NT2/D1 (cell line): ENCODE results near the gene CHST5.
"Not testable (repeated sequence)": the region's sequence is repeated elsewhere in the genome, so short reads cannot be mapped to it uniquely, and the experiment has no call there.

Experiments
- DNase-seq: peaks from one replicate; pipeline ENCODE4 v3.0.0-alpha.2; 2011; ENCODE audit warnings: low read depth, low spot score
- H3K27me3 ChIP-seq: 2 replicates; pipeline ENCODE4 v1.6.0; 2011; ENCODE audit warnings: mild to moderate bottlenecking; ENCODE audit not compliant: insufficient read length, insufficient read depth
- H3K36me3 ChIP-seq: 2 replicates; pipeline ENCODE4 v1.6.1; 2011; ENCODE audit warnings: mild to moderate bottlenecking, low read length, mixed read lengths; ENCODE audit not compliant: insufficient read depth, insufficient read length
- H3K4me1 ChIP-seq: 2 replicates; pipeline ENCODE4 v1.5.1; 2011; ENCODE audit not compliant: insufficient read depth, insufficient read length
- H3K4me3 ChIP-seq: 2 replicates; pipeline ENCODE4 v1.5.1; 2011; ENCODE audit warnings: low read depth; ENCODE audit not compliant: insufficient read length
- H3K9ac ChIP-seq: 2 replicates; pipeline ENCODE4 v1.6.0; 2011; ENCODE audit warnings: low read depth; ENCODE audit not compliant: insufficient read length
- H3K9me3 ChIP-seq: 2 replicates; pipeline ENCODE4 v1.5.1; 2011; ENCODE audit warnings: mild to moderate bottlenecking, low read length; ENCODE audit not compliant: insufficient read depth
- SUZ12 ChIP-seq: IDR thresholded peaks from 2 replicates; pipeline ENCODE4 v1.6.1; 2011; ENCODE audit not compliant: insufficient read length, insufficient read depth; ENCODE audit errors: extremely low read depth
- YY1 ChIP-seq: IDR thresholded peaks from 2 replicates; pipeline ENCODE4 v1.6.1; 2011; ENCODE audit not compliant: insufficient read length, insufficient read depth
- ZNF274 ChIP-seq: IDR thresholded peaks from 2 replicates; pipeline ENCODE4 v1.6.1; 2011; ENCODE audit warnings: mild to moderate bottlenecking, low read depth, low read length

The CHST5 gene

DNA sequence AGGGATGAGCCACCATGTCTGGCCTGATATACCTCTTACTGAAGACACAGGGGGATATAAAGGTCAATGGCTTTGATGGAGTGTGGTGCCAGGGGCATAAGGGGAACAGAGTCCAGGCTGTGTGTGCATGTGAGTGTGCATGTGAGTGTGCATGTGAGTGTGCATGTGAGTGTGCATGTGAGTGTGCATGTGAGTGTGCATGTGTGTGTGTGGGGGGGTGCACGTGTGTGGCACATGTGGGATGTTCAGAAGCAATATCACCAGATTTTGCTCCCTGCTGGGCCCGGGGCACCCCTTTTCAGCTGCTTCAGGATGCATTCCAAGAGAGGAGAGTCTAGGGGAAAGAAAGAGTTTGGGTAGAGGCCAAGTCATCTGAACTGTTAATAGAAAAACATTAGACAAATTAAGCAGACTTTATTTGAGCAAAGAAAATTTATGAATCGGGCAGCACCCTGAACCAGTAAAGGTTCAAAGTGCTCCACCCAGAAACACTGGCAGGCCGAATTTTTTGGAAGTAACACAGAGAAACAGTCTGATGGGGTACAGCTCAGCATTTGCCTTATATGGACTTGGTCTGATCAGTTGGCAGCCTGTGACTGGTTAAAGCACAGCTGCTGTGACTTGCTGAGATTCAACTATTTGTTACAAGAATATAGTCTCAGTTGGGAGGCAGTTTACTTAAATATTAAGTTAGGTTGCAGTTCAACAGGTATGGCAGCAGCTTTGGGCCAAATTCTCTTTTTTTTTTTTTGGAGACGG, 9.7 kb downstream of the CHST5 start:
- H3K4me3 ChIP-seq: no peak overlapping the region
- H3K27me3 ChIP-seq: no peaks in the 10 kb centered on the region
- 0 out of 2 replicates have a peak, but pooled peaks cover 4% of the 10 kb centered on the region for H3K9me3 ChIP-seq
- H3K36me3 ChIP-seq: no peaks in the 10 kb centered on the region
- H3K4me1 ChIP-seq: no peaks in the 10 kb centered on the region
- TF ChIP-seq YY1: no peak
- no peak for TF ChIP-seq ZNF274
- no peak for TF ChIP-seq SUZ12
- H3K9ac ChIP-seq: no peak overlapping the region
- no peak for DNase-seq

- Histone ChIP-seq H3K27me3 (no peaks in the 10 kb centered on the region), H3K4me1 (no peaks in the 10 kb centered on the region), H3K36me3 (no peaks in the 10 kb centered on the region), H3K4me3 (no peak overlapping the region), H3K9me3 (no peaks in the 10 kb centered on the region), H3K9ac (no peak overlapping the region)
- no peak for DNase-seq
- no peak for TF ChIP-seq ZNF274
- no peak for TF ChIP-seq SUZ12
- no peak for TF ChIP-seq YY1
These were observed 16.7 kb downstream of the CHST5 start for GRCh38 chr16:75519175-75519574.

GRCh38 chr16:75516189-75516966, 19.5 kb downstream of the CHST5 start:
- not testable (repeated sequence) for H3K9me3 ChIP-seq, H3K27me3 ChIP-seq, H3K36me3 ChIP-seq, H3K4me1 ChIP-seq, DNase-seq
- peak overlapping the region; percentile 97 for H3K9ac ChIP-seq
- peak overlapping the region; percentile 86 for H3K4me3 ChIP-seq

DNA sequence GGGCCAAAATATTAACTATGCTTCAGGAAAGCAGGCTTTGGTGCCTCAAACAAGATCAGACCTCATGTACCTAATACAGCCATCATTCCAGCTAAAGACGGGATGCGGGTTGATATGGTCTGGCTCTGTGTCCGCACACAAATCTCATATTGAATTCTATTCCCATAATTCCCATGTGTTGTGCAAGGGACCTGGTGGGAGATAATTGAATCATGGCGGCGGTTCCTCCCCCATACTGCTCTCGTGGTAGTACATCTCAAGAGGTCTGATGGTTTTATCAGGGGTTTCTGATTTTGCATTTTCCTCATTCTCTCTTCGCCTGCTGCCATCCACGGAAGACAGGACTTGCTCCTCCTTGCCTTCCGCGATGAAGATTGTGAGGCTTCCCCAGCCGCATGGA, 21.6 kb downstream of the CHST5 start:
- no peak overlapping the region for H3K9ac ChIP-seq
- no peak overlapping the region for H3K4me3 ChIP-seq
- H3K9me3 ChIP-seq: no peaks in the 10 kb centered on the region
- H3K36me3 ChIP-seq: peaks cover 2% of the 10 kb centered on the region
- TF ChIP-seq YY1 (no peak), SUZ12 (no peak)
- no peaks in the 10 kb centered on the region for H3K27me3 ChIP-seq
- H3K4me1 ChIP-seq: peaks cover 3% of the 10 kb centered on the region
- DNase-seq: no peak

GRCh38 chr16:75506574-75506973, 29.3 kb downstream of the CHST5 start:
- Histone ChIP-seq H3K36me3 (no peaks in the 10 kb centered on the region), H3K27me3 (no peaks in the 10 kb centered on the region), H3K9ac (no peak overlapping the region), H3K9me3 (no peaks in the 10 kb centered on the region), H3K4me3 (no peak overlapping the region), H3K4me1 (peaks cover 3% of the 10 kb centered on the region)
- TF ChIP-seq ZNF274 (no peak), SUZ12 (no peak), YY1 (no peak)
- no peak for DNase-seq

DNA sequence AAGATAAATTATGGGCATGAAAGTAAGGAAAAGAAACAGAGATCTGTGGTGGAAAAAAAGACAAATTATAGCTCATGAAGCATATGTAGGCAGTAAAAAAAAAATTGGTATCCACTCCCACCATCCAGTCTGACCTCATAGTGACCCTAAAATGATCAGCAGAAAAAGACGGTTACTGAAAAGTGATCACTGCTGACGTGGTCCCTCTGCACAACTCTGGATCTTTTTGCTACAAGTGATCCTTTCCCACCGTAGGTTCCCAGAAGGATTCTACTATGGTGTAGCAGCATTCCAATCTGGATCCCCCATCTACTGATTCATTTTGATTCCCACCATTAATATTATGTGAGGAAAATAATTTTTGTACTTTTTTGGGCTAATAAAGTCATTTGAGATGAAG, 29.8 kb downstream of the CHST5 start:
- H3K4me1 ChIP-seq: peaks cover 3% of the 10 kb centered on the region
- H3K27me3 ChIP-seq: no peaks in the 10 kb centered on the region
- no peak overlapping the region for H3K4me3 ChIP-seq
- H3K9ac ChIP-seq: no peak overlapping the region
- H3K36me3 ChIP-seq: no peaks in the 10 kb centered on the region
- no peaks in the 10 kb centered on the region for H3K9me3 ChIP-seq
- no peak for TF ChIP-seq YY1
- DNase-seq: no peak

DNA sequence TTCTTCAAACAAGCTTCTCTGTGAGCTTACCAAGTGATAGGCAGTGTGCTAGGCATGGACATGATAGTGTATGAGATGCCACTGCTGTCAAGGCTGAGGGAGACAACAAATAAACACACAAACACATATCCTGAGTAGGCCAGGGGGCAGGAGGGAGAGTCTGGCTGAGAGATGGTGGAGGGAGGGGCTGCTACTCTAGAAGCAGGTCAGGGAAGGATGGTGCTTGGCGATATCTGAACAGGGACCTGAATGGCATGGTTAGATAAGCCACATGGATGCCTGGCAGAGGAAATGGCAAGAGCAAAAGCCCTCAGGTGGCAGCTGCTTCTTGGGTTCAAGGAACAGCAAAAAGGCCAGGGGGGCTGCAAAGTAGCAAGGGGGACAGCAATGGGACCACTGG, 32.1 kb downstream of the CHST5 start:
- Histone ChIP-seq H3K27me3 (no peaks in the 10 kb centered on the region), H3K4me1 (no peaks in the 10 kb centered on the region), H3K9ac (no peak overlapping the region), H3K4me3 (no peak overlapping the region), H3K36me3 (no peaks in the 10 kb centered on the region), H3K9me3 (no peaks in the 10 kb centered on the region)
- no peak for DNase-seq
- TF ChIP-seq YY1 (no peak), SUZ12 (no peak), ZNF274 (no peak)
